ENCODE results near the gene AAK1.

The AAK1 gene

DNA sequence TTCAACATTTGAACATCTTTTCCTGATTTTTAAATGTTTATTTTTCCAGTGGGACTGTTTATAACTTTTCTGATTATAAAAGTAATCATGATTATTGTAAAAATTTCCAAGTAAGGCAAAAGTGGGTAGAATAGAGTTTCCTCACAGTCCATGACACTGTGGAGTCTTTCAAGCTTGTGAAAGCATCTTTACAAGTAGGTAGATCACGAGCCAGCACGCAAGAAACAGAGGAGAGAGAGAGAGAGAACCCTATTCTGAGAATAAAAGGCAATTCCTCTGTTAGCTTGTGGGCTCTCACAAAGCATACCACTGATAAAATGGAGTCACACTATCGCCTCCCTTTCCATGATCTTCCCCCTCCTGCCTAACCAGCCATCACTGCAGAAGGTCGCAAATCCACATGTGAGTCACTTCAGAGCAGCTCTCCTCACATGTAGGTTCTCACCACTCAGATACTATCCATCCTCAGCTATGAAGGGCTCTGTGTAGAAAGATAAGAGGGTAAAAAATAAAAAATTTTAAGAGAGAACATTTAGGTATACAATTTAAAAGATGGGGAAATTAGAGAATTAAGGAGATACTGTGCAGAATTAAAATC is 40.3 kb downstream of the AAK1 start:
- TF ChIP-seq, protein P1, sequence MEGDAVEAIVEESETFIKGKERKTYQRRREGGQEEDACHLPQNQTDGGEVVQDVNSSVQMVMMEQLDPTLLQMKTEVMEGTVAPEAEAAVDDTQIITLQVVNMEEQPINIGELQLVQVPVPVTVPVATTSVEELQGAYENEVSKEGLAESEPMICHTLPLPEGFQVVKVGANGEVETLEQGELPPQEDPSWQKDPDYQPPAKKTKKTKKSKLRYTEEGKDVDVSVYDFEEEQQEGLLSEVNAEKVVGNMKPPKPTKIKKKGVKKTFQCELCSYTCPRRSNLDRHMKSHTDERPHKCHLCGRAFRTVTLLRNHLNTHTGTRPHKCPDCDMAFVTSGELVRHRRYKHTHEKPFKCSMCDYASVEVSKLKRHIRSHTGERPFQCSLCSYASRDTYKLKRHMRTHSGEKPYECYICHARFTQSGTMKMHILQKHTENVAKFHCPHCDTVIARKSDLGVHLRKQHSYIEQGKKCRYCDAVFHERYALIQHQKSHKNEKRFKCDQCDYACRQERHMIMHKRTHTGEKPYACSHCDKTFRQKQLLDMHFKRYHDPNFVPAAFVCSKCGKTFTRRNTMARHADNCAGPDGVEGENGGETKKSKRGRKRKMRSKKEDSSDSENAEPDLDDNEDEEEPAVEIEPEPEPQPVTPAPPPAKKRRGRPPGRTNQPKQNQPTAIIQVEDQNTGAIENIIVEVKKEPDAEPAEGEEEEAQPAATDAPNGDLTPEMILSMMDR (IDR thresholded peaks at IDR 0.05) = no peak
- Histone ChIP-seq H3K4me3 (no peak overlapping the region), H3K9me3 (no peaks in the 10 kb centered on the region), H3K4me1 (peaks cover 0 to 29% (median 12%) of the 10 kb centered on the region in 4 donors), H3K36me3 (no peaks in the 10 kb centered on the region), H3K27me3 (no peaks in the 10 kb centered on the region), H3K27ac (no peak overlapping the region)
- intact Hi-C loops (cut with DNase I; ENCODE audit: low total_unique reads) = no loop called here
- no peak for DNase-seq

DNA sequence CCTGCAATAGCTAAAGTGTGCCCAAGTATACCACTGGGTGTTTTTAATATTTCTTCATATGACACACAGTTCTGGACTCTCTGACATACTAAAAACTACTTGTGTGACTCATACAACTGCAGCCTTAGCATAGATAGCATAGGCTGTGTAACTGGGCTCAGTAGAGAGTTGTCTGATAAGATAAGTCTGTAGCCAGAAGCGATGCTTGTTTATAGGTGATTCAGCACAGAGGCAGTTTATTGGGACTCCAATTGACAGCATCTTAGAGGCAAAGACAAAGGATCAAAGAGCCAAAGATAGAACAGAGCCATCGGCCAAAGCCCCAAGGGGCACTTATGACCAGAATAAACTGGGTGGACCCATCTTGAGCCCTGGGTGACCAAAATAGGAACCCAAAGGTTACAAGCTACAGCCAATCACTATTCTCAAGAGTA is 42.3 kb downstream of the AAK1 start:
- TF ChIP-seq, protein P1 (IDR thresholded peaks at IDR 0.05) = no peak
- no peaks in the 10 kb centered on the region for H3K9me3 ChIP-seq

DNA sequence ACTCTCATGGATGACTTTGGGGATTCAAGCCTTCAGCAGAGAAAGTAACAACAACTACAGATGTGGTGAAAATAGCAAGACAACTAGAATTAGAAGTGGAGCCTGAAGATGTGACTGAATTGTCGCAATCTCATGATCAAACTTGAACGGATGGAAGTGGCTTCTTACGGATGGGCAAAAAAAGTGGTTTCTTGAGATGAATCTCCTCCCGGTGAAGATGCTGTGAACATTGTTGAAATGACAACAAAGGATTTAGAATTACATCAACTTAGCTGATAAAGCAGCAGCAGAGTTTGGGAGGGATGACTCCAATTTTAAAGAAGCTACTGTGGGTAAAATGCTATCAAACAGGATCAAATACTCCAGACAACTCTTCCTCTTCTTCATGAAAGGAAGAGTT is 43.1 kb downstream of the AAK1 start:
- DNase-seq = no peak
- intact Hi-C loops (cut with DNase I; ENCODE audit: low total_unique reads) = no loop called here
- no peak overlapping the region for H3K27ac ChIP-seq
- no peaks in the 10 kb centered on the region for H3K9me3 ChIP-seq
- no peak overlapping the region for H3K4me3 ChIP-seq
- no peaks in the 10 kb centered on the region for H3K36me3 ChIP-seq
- peaks cover 0 to 29% (median 12%) of the 10 kb centered on the region in 4 donors for H3K4me1 ChIP-seq
- H3K27me3 ChIP-seq = no peaks in the 10 kb centered on the region
- TF ChIP-seq, protein P1 (IDR thresholded peaks at IDR 0.05) = no peak

More for the DNA sequence above, 42.3 kb downstream of the AAK1 start:
- DNase-seq = no peak
- peaks cover 0 to 29% (median 12%) of the 10 kb centered on the region in 4 donors for H3K4me1 ChIP-seq
- intact Hi-C loops (cut with DNase I; ENCODE audit: low total_unique reads) = no loop called here
- H3K36me3 ChIP-seq = no peaks in the 10 kb centered on the region
- H3K4me3 ChIP-seq = no peak overlapping the region
- peak overlapping the region in 1 of 2 donors; percentile 35 for H3K27ac ChIP-seq
- H3K27me3 ChIP-seq = no peaks in the 10 kb centered on the region

DNA sequence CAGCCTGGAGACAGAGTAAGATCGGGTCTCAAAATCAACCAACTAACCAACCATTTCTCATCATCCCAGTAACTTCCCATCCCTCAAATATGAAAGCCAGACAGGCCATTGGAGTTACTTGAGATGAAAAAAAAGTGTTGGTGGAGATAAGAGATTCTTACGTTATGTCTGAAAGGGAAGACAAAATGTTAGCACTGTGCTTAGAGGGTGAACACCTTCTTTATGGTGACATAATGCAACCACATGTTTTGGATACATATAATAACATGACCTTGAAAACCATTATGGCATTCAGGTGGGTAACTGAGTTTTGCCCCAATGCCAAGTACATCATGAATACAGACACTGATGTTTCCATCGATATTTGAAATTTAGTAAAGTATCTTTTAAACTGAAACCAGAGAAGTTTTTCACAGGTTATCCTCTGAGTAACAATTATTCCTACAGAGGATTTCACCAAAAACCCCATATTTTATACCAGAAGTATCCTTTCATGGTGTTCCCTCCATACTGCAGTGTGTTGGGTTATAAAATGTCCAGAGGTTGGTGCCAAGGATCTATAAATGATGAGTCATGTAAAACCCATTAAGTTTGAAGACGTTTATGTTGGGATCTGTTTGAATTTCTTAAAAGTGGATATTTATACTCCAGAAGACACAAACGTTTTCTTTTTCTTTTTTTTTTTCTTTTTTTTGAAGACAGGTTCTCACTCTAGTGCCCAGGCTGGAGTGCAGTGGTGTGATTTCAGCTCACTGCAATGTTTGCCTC is 45.5 kb downstream of the AAK1 start:
- no peak overlapping the region for H3K27ac ChIP-seq
- intact Hi-C loops (cut with DNase I; ENCODE audit: low total_unique reads) = no loop called here
- TF ChIP-seq, protein P1 (IDR thresholded peaks at IDR 0.05) = no peak
- H3K4me3 ChIP-seq = no peak overlapping the region
- no peaks in the 10 kb centered on the region for H3K36me3 ChIP-seq
- no peak for DNase-seq
- H3K9me3 ChIP-seq = no peaks in the 10 kb centered on the region
- H3K4me1 ChIP-seq = peaks cover 0 to 14% (median 7%) of the 10 kb centered on the region in 4 donors
- H3K27me3 ChIP-seq = no peaks in the 10 kb centered on the region

DNA sequence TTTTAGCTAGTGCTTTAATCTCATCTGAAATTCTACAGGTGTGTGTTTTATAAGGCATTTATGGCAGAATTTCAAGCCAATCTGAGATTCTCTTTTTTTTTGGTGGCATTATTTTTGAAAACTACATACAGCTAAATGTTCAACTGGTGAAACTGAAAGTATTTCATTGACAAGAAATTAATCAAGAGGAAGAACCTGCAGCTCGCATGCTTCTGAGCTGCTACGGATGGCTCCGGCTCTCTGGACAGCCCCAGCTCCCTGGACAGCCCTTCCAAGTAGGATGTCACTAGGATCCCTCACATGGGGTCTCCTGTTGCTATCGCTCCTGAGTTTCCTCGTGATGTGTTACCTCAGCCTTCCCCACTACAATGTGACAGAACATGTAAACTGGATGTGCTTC is 46.4 kb downstream of the AAK1 start:
- intact Hi-C loops (cut with DNase I; ENCODE audit: low total_unique reads) = no loop called here
- Histone ChIP-seq H3K36me3 (no peaks in the 10 kb centered on the region), H3K9me3 (no peaks in the 10 kb centered on the region), H3K27me3 (no peaks in the 10 kb centered on the region), H3K4me1 (peaks cover 0 to 14% (median 7%) of the 10 kb centered on the region in 4 donors), H3K27ac (no peak overlapping the region), H3K4me3 (no peak overlapping the region)
- DNase-seq = no peak
- TF ChIP-seq, protein P1 (IDR thresholded peaks at IDR 0.05) = no peak

All from tibial artery (tissue), 4 donors.